Measurements from ENCODE around the gene DPYSL4. TPM values are rescaled to one million over a fixed set of nuclear protein-coding genes. Genes with fewer than 3 reads are reported as not detected.

DPYSL4 gene
- total and polyA plus RNA-seq, 2 of the 13 experiments (the other 11 are each of a cell fraction or from before 2014, with no cell fraction given): 0.84 to 1.2 TPM

- Histone ChIP-seq H3K4me3 (replicated peaks in 1 of 3; ENCODE audit: insufficient read depth in 1 of 3, low read depth in 2 of 3, low read length in 3 of 3) (no peak overlapping the region), H3K36me3 (replicated peaks in 1 of 2; ENCODE audit: control insufficient read depth in 1 of 2, insufficient read depth in 2 of 2, low read length in 2 of 2) (no peaks in the 10 kb centered on the region), H3K9me3 (ENCODE audit: low read length) (no peaks in the 10 kb centered on the region), H3K79me2 (ENCODE audit: insufficient read depth, low read length) (no peaks in the 10 kb centered on the region), H2AFZ (ENCODE audit: low read length) (no peak overlapping the region), H3K27me3 (ENCODE audit: control insufficient read depth in 1 of 2, insufficient read depth in 2 of 2, low read length in 2 of 2) (no peaks in the 10 kb centered on the region), H3K4me1 (ENCODE audit: insufficient read depth, low read length) (no peaks in the 10 kb centered on the region), H3K27ac (ENCODE audit: extremely low read length, insufficient read depth, low read length) (no peak overlapping the region), H3K4me2 (ENCODE audit: low read depth, low read length) (no peak overlapping the region), H4K20me1 (ENCODE audit: insufficient read depth, low read length) (no peaks in the 10 kb centered on the region), H3K9ac (ENCODE audit: insufficient read depth, low read depth, low read length) (no peak overlapping the region)
- intact Hi-C loops (cut with micrococcal nuclease; ENCODE audit: unreplicated experiment): no loop called here
- in situ Hi-C loops (cut with HindIII; ENCODE audit: extremely low pct_ligation_motif_present, low pct_unique_long_range_greater_than_20kb): no loop called here
- ChIA-PET POLR2A (no interaction called here), CTCF (ENCODE audit: low intra/inter-chr PET ratio, low total read pairs) (no interaction called here)
- TF ChIP-seq ZNF20 (CRISPR knock-in tag; IDR thresholded peaks at IDR 0.05): no peak
- TF ChIP-seq THRA (CRISPR knock-in tag; IDR thresholded peaks at IDR 0.05; ENCODE audit: borderline replicate concordance): no peak
- TF ChIP-seq ZNF205 (CRISPR knock-in tag; IDR thresholded peaks at IDR 0.05): no peak
- no peak for TF ChIP-seq FLYWCH1 (CRISPR knock-in tag; IDR thresholded peaks at IDR 0.05)
- TF ChIP-seq ZNF3 (CRISPR knock-in tag; IDR thresholded peaks at IDR 0.05): no peak
- TF ChIP-seq UBTF (CRISPR knock-in tag; IDR thresholded peaks at IDR 0.05): no peak
- no peak for TF ChIP-seq ZNF10 (CRISPR knock-in tag; IDR thresholded peaks at IDR 0.05; ENCODE audit: borderline replicate concordance, low read depth)
- TF ChIP-seq USF2 (IDR thresholded peaks at IDR 0.05; ENCODE audit: low read depth, low read length): no peak
- no peak for TF ChIP-seq USF2 (CRISPR knock-in tag; IDR thresholded peaks at IDR 0.05; ENCODE audit: borderline replicate concordance)
- 77% methylated on average over 9 of the region's 9 CpGs for WGBS (ENCODE audit: low lambda C conversion rate)
- ATAC-seq: no peak
- no peak for FAIRE-seq
- DNase-seq (ENCODE audit: low spot score): no peak
- no TSS peak for BruUV-seq (replicated peaks)
Observed at GRCh38 chr10:132232981-132233380, 46.2 kb downstream of the DPYSL4 start.
